GM18498 (cell line): ENCODE data around the gene CDH13.

Experiments
- ATAC-seq: cut with Tn5 transposase; IDR thresholded peaks from one replicate; pipeline ENCODE4 v1.9.1; 2021; ENCODE audit warnings: mild to moderate bottlenecking, moderate library complexity; ENCODE audit not compliant: unreplicated experiment

CDH13 gene

GRCh38 chr16:83138976-83139690, 512.4 kb downstream of the CDH13 start:
- no peak for ATAC-seq

- no peak for ATAC-seq
Measured at GRCh38 chr16:83143788-83144187, 517.0 kb downstream of the CDH13 start.

- ATAC-seq: no peak
Measured at GRCh38 chr16:83145297-83145696, 518.5 kb downstream of the CDH13 start.

GRCh38 chr16:83147244-83147643, 520.5 kb downstream of the CDH13 start:
- no peak for ATAC-seq

- no peak for ATAC-seq
Measured at GRCh38 chr16:83158320-83158957, 531.7 kb downstream of the CDH13 start.

GRCh38 chr16:83159049-83159448, 532.3 kb downstream of the CDH13 start:
- ATAC-seq: no peak

- no peak for ATAC-seq
Measured at GRCh38 chr16:83160287-83161020, 533.7 kb downstream of the CDH13 start.

- ATAC-seq: no peak
Measured at GRCh38 chr16:83162791-83163190, 536.0 kb downstream of the CDH13 start.

GRCh38 chr16:83164816-83165215, 538.0 kb downstream of the CDH13 start:
- ATAC-seq: no peak

- no peak for ATAC-seq
Measured at GRCh38 chr16:83171396-83171795, 544.6 kb downstream of the CDH13 start.

GRCh38 chr16:83174671-83175070, 547.9 kb downstream of the CDH13 start:
- no peak for ATAC-seq

GRCh38 chr16:83176802-83177201, 550.0 kb downstream of the CDH13 start:
- no peak for ATAC-seq

- ATAC-seq: no peak
Measured at GRCh38 chr16:83185902-83186301, 559.1 kb downstream of the CDH13 start.

- ATAC-seq: no peak
Measured at GRCh38 chr16:83187405-83187804, 560.6 kb downstream of the CDH13 start.

GRCh38 chr16:83196796-83197195, 570.0 kb downstream of the CDH13 start:
- no peak for ATAC-seq

- no peak for ATAC-seq
Measured at GRCh38 chr16:83197450-83197849, 570.7 kb downstream of the CDH13 start.

GRCh38 chr16:83198977-83199376, 572.2 kb downstream of the CDH13 start:
- no peak for ATAC-seq

GRCh38 chr16:83200005-83200779, 573.4 kb downstream of the CDH13 start:
- ATAC-seq: no peak

GRCh38 chr16:83201748-83202147, 575.0 kb downstream of the CDH13 start:
- ATAC-seq: no peak

GRCh38 chr16:83205896-83206295, 579.1 kb downstream of the CDH13 start:
- ATAC-seq: no peak

- ATAC-seq: no peak
Measured at GRCh38 chr16:83206426-83206825, 579.7 kb downstream of the CDH13 start.
